22Rv1 (cell line): ENCODE results near the gene CHD6.

Experiments
- H3K27ac ChIP-seq: fragments of 450-650 bp; 2 replicates; pipeline ENCODE4 v1.5.1; 2017
- ZFX ChIP-seq: fragments of 450-650 bp; IDR thresholded peaks from 2 replicates; pipeline ENCODE4 v1.6.1; 2017; ENCODE audit warnings: antibody characterized with exemption, borderline replicate concordance
- TF ChIP-seq, protein P1 (sequence below): fragments of 450-650 bp; IDR thresholded peaks from 2 replicates; pipeline ENCODE4 v1.5.1; 2017; ENCODE audit warnings: mild to moderate bottlenecking

The CHD6 gene

DNA sequence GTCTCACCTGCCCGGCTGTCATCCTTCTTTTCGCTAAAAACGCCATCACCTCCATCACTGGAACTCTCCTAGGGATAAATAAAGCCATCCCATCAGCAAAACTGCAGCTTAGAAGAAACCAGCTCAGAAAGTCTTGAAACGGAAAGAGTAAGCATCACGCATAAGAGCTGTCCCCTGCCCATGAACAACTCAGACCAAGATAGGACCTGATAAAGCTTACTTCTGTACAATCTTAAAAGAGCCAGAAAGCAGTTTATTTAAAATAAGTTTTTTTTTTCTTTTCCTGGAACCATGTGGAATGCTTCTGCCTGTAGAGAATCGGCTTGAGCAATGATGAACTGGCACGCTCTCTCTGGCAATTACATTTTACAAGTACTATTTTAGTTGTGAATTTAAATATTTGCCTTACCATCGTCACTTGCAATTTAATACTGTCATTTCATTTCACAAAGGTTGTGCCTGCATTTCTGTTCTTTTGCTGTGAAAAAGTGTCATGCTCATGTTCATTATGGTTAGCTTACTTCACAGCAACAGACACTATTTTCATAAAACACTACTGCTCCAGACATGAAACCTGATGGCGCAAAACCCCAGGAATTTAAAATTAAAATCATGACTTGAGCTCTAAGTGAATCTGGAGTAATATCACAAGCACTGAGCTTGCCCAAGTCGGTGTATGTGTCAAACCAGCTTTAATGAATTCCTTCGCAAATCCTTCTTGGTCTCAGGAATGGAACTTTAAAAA, 191.9 kb downstream of the CHD6 start:
- no peak overlapping the region for H3K27ac ChIP-seq
- TF ChIP-seq, protein P1, sequence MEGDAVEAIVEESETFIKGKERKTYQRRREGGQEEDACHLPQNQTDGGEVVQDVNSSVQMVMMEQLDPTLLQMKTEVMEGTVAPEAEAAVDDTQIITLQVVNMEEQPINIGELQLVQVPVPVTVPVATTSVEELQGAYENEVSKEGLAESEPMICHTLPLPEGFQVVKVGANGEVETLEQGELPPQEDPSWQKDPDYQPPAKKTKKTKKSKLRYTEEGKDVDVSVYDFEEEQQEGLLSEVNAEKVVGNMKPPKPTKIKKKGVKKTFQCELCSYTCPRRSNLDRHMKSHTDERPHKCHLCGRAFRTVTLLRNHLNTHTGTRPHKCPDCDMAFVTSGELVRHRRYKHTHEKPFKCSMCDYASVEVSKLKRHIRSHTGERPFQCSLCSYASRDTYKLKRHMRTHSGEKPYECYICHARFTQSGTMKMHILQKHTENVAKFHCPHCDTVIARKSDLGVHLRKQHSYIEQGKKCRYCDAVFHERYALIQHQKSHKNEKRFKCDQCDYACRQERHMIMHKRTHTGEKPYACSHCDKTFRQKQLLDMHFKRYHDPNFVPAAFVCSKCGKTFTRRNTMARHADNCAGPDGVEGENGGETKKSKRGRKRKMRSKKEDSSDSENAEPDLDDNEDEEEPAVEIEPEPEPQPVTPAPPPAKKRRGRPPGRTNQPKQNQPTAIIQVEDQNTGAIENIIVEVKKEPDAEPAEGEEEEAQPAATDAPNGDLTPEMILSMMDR: no peak
- no peak for TF ChIP-seq ZFX

DNA sequence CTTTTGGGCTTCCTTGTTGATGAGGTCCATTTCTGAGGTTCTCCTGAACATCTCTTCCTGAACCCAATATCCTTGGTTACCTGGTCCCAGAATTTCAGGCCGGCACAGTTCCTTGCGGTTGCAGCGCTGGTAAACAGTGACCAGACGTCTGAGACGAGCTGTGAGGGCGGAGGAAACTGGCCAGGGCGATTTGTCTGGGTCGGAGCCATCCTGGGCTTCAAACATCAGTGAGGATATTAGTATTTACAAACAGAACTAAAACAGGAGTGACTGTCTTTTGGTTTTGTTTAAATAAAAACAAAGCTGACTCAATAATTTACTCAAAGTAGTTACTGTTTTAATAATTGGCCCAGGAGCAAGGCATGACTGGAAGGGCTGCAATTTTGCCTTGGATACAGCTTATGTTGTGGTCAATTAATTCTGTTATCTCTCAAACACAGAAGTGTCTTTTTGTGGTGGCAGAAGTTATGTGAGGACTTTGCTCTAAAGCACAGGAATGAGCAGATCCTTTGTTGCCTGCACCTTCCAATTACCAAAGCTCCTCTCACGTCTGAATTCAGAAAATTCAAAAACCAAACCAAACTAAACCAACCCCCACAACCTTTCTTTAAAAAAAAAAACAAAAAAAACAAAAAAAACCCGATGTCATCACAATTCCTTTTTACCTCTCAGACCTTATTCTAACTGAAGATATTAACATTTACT, 192.8 kb downstream of the CHD6 start:
- no peak overlapping the region for H3K27ac ChIP-seq

DNA sequence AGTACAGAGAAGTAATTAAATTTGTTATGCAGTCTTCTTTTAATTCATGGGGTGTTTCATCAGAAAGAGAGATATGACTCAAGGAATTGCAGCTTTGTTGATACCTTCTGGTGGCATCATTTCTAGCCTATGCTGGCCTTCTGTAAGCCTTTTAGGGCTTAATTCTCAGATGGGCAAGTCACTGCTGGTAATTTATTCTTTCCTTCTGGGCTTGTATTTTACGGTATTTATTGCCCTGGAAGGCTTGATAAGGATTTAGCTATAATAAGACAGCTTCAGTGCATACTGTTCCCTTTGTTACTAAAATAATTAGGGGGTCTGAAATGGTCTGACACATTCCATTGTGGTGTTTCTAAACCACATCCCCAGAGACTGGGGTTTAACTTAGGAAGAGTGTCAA, 193.6 kb downstream of the CHD6 start:
- no peak for TF ChIP-seq ZFX
- TF ChIP-seq, protein P1: no peak
- no peak overlapping the region for H3K27ac ChIP-seq

More for the DNA sequence above, 192.8 kb downstream of the CHD6 start:
- TF ChIP-seq, protein P1: no peak
- no peak for TF ChIP-seq ZFX

DNA sequence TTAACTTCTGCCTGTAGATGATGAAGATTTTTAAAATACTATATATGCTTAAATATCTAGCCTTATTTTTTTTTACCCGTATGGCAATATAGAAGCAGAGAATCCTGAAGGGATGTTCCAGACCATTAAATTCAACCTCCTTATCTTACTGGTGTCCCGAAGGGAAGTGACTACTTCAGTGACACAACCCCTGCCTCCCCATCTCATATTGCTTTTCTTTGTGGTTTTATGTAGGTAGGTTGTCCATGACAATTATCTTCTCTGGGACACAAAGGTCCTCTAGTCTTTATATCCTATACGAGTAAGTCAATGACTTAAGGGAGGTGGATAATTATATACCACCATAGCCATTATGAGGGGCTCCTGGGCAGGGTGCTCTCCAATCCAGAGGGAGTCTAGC, 194.2 kb downstream of the CHD6 start:
- no peak overlapping the region for H3K27ac ChIP-seq
- TF ChIP-seq ZFX: no peak
- TF ChIP-seq, protein P1: no peak

DNA sequence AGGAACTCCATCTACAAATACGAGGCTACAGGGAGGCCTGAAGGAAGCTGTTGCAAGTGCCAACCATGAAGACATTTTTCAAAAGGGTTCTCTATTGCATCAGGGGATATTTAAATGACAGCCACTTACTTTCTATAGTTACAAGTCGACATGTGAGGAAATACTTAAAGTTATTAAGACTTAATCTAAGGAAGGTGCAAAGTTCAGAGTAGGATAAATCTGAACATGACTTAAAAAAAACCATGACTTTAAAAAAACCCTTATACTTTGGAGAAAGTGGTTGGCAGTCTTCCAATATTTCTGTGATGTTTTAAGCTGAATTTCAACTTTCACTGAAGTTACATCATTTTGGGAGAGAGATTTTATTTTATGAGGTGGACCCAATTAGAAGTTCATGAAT, 195.2 kb downstream of the CHD6 start:
- H3K27ac ChIP-seq: no peak overlapping the region
- TF ChIP-seq, protein P1: no peak
- TF ChIP-seq ZFX: no peak

DNA sequence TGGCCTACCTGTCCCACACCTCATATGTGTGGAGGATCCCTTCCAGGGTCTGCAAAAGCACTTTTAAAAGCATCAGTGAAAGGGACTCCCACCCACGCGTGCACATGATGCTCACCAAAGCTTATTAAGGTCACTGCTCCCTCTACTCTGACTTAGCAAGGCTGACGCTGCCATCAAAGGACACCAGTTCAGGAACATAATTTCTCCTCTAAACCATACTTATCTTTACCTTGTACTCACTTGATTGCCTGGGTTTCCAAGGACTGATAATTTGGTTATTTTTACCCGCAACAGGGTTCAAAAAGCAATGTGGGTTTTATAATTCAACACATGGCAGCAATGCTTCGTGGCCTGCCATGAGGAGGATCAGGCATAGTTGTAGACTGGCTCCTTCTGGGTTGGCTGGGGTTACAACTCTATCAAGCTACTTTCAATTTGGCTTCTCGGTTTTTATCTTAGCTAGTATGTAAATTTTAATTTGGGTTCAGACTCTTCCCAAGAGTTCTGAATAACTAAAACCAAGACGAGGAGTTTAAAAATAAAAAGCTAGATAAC, 199.4 kb downstream of the CHD6 start:
- TF ChIP-seq ZFX: no peak
- TF ChIP-seq, protein P1: no peak
- no peak overlapping the region for H3K27ac ChIP-seq

DNA sequence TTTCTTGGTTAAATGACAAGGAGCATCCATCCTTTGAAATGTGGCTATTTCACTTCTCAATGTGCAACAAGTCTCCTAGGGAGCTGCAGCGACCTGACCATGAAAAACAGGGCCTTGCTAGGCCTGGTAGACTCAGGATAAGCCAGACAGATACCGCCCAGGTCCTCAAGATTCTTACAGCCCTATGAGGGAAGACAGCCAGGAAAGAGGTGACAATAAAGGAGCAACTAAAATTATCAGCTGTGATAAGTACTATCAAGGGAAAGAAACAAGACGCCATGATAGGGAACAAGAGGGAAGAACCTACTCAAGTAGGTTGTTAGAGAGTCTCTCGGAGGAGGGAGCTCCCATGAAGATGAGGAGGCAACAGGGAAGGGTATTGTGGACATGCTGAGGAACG, 200.1 kb downstream of the CHD6 start:
- no peak for TF ChIP-seq ZFX
- H3K27ac ChIP-seq: no peak overlapping the region
